Skeletal muscle cell (primary cell): Measurements from ENCODE around the gene KMT5B.

Source experiments
- DNase-seq: peaks from one replicate; pipeline ENCODE4 v3.0.0-alpha.2; 2010; ENCODE audit warnings: low read depth
- H3K4me3 ChIP-seq: 2 replicates; pipeline ENCODE4 v1.5.1; 2011; ENCODE audit warnings: low read depth, mild to moderate bottlenecking, control low read depth, low read length, moderate library complexity

KMT5B gene

GRCh38 chr11:68191661-68192579 is 21.2 kb downstream of the KMT5B start:
- no peak overlapping the region for H3K4me3 ChIP-seq
- no peak for DNase-seq

DNA sequence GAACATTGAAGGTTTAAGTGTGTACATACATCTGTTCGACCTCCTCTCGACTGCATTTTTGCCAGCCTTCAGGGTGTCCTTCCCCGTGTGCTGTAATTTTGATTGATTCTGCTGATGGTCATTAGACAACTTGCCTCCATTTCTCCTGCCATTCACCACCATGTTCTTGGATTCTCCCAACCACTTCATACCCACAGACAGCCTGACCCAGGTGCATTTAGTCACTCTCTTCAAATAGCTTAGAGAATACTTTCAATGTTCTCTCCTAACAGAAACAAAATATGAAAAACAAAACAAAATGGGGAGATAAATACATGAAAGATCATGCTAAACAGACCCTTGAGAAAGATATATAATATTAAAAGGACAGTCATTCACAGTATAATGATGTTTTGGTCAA is 23.2 kb downstream of the KMT5B start:
- H3K4me3 ChIP-seq, result no peak overlapping the region
- DNase-seq, result no peak

- DNase-seq, result no peak
- no peak overlapping the region for H3K4me3 ChIP-seq
Measured at GRCh38 chr11:68189082-68189481, 24.0 kb downstream of the KMT5B start.

DNA sequence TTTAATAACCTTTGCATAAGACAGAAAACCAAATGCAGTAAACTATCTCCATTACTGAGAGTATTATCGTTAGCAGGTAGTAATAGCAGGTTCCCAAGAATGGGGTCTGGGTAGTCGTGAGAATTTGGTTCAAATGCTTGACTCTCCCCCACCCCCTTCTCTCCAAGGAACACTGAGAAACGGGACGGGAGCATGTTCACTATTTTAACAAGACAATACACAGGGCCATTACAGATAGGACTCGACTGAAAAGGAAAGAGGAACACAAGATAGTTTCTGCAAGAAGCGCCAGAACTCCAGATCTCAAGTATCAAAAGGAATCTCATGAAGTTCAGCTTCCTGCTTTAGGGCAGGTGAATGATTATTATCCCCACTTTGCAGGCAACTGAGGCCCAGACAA is 27.0 kb downstream of the KMT5B start:
- no peak overlapping the region for H3K4me3 ChIP-seq
- DNase-seq, result no peak

DNA sequence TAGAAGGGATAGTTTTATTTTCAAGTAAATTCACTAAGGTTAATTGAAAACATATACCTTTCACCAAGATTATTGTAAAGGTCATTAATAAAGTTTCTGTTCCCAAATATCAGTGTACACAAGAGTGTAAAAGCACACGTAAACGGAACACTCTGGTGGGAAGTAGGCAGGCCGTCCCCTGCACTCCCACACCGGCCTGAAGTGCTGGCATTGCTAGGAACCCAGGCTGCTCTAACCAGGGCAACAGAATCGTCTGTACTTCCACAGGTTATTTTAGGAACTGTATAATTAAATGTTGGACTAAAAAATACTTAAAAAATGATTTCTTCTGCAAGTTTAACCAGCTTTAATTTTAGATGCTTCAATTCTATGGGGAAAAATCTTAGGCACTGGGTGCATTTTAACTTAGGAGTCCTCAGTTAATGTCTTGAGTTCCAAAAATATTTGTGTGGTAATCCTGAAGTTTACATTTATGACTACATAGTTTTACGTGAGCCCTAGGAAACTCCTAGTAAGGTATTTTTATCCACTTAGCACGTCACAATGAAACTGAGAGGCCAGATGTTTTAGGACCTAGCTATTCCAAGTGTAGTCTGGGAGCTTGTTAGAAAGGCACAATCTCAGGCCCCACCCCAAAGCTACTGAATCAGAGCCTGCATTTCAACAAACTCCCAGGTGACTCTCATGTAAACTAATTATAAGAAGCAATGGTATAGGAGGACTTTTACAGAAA is 31.2 kb downstream of the KMT5B start:
- no peak overlapping the region for H3K4me3 ChIP-seq
- no peak for DNase-seq

DNA sequence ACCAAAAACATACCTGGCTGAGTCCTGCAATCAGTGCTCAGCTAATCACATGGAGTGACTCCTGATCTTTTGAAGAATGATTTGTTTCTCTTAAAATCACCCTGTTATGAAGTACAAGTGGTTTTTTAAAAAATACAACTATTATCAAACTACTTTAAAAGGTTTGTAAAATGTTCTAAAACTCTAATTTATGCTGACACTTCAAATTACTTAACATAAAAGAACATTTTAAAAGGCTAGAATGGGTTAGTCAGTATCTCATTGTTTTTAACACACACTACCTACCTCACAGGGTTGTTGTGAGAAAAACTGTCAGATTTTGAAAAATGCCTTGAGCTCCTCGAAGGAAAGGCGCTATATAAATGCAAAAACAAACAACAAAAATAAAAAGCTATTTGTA is 33.2 kb downstream of the KMT5B start:
- DNase-seq, result no peak
- H3K4me3 ChIP-seq, result no peak overlapping the region

DNA sequence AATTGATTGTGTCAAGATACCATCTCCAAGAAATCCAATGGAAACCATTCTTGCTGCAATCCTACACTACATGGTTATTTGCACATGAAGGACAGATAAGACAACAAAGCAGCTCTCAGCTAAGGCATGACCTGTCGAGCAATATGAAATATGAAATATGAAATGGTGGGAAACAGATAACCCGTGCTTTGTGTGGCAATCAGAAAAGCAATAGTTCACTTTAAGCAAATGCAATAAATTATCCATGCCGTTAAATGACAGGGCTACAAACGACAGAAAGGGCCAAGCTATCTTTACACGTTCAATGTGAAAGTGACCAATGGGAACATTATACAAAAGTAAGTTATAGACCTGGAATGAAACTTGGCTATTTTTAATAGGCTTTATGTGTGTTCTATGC is 35.2 kb downstream of the KMT5B start:
- DNase-seq, result no peak

GRCh38 chr11:68173926-68174325 is 39.2 kb downstream of the KMT5B start:
- no peak overlapping the region for H3K4me3 ChIP-seq
- no peak for DNase-seq

More for the DNA sequence above, 35.2 kb downstream of the KMT5B start:
- H3K4me3 ChIP-seq, result no peak overlapping the region

- no peak for DNase-seq
- no peak overlapping the region for H3K4me3 ChIP-seq
Measured at GRCh38 chr11:68169442-68169841, 43.7 kb downstream of the KMT5B start.

DNA sequence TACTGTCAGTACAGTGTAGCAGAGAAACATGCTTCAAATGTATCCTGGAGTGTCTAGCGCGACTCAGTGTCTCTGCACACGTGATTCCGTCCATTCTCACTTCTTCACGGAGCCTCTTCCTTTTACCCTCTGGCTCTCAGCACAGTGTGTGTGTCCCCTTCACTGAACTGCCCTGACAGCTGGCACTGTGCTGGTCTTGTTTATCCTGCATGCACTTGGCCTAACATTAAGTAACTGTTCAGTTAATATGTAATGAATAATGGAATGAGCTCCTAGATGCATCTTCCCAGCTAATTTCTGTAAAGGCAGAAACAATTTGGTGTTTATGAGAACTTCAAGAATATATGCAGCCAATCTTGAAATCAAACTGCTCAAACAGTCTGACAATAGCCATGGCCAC is 44.4 kb downstream of the KMT5B start:
- DNase-seq, result no peak

DNA sequence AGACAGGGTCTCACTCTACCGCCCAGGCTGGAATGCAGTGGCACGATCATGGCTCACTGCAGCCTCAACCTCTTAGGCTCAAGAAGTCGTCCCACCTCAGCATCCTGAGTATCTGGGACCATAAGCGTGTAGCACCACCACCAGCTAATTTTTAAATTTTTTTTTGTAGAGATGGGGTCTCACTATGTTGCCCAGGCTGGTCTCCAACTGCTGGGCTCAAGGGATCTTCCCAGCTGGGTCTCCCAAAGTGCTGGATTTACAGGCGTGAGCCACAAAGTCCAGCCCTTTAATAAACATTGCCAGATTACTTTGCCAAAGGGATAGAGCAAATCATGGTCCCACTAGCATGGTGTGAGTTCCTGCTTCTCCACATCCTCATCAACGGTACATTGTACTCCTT is 45.6 kb downstream of the KMT5B start:
- DNase-seq, result no peak
- H3K4me3 ChIP-seq, result no peak overlapping the region

More for the DNA sequence above, 44.4 kb downstream of the KMT5B start:
- H3K4me3 ChIP-seq, result no peak overlapping the region

DNA sequence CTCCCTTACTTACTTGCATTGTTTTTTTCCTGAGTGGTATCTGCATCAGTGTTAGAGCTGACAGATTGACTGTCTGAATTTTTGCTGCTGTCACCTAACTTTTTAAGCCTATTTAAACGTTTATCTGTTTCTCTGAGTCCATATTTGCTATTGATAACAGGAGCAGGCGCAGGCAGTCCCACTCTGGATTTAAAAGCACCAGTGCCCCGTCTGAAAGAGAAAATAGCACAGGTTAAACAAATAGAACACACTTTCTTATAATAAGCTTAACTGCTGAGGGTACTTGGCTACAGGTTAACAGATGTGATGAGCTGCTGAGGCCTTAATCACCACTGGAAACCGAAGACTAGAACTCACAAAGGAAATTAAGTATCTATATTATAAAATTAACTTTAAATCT is 46.1 kb downstream of the KMT5B start:
- DNase-seq, result no peak
- H3K4me3 ChIP-seq, result no peak overlapping the region

DNA sequence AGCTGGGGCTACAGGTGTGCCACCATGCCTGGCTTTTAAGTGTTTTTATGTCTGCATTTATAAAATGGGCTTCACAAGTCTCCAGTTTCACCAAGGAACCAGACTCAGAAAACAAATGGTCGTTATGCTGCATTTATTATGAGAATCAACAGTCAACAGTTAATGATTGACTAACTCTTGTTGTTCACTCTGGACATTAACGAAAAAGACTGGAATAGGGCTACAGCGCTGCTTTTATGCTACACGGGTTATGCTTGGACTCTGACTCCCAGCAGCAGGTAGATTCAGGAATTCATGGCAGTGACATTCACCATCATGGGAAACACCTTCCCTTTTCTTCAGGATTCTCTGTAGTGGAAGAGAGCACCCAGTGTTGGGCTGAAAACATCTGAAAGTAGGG is 47.5 kb downstream of the KMT5B start:
- no peak for DNase-seq
- no peak overlapping the region for H3K4me3 ChIP-seq

DNA sequence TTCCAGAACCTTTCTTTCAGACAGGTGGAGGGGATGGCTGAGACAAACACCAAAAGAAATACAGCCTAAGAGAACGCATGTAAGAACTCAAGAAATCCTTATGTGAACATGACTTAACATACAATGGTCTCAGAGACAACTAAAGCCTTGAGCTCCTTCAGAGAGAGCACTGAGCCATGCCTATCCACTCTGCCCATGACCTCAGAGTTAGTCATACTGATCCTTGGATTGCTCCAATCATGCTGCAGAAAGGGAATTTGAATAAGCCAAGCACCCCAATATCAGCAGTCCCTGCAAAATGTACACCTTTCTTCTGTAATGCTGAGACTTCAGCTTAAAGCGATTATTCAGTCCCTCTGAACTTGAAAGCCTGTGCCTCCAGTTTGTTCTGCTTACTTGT is 48.7 kb downstream of the KMT5B start:
- no peak for DNase-seq

GRCh38 chr11:68163691-68164090 is 49.4 kb downstream of the KMT5B start:
- no peak for DNase-seq
- no peak overlapping the region for H3K4me3 ChIP-seq

More for the DNA sequence above, 48.7 kb downstream of the KMT5B start:
- no peak overlapping the region for H3K4me3 ChIP-seq

- DNase-seq, result no peak
Measured at GRCh38 chr11:68160100-68160695, 52.9 kb downstream of the KMT5B start.

DNA sequence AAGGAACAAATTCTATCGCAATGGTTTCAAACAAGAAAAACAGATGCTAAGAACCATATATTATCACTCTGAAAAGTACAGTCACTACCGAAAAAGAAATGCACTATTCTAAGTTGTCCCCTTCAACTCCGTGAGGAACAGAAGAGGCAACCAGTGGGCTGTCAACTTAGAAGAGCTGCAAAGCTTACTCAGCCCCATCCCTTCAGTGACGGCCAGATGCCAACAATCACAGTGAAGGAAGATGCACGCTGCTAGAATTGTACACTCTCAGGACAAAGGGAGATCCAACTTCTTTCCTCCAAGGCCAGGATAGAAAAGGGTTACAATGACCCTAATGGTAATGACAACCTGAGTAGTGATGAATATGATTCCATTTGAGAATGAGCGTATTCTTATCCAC is 53.4 kb downstream of the KMT5B start:
- no peak overlapping the region for H3K4me3 ChIP-seq

More at GRCh38 chr11:68160100-68160695, 52.9 kb downstream of the KMT5B start:
- no peak overlapping the region for H3K4me3 ChIP-seq

DNA sequence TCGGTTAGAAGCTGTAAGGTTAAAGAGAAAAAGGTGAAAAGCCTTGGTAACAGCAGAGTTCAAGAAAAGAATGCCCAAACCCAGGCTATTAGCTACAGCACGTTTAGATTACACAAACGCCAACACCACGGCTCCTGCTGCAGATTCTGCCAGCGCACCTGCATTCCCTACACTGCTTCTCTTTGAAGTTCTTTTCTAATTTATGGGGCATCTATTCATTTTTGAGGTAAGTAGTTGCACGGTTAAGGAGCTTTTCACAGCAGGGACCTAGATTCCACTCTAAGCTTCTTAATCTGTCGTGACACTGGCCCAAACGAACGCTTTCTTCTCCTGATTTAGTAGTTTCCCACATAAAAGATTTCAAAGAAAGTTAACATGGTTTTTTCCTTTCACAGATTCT is 53.9 kb downstream of the KMT5B start:
- no peak overlapping the region for H3K4me3 ChIP-seq
- no peak for DNase-seq

More for the DNA sequence above, 53.4 kb downstream of the KMT5B start:
- DNase-seq, result no peak

DNA sequence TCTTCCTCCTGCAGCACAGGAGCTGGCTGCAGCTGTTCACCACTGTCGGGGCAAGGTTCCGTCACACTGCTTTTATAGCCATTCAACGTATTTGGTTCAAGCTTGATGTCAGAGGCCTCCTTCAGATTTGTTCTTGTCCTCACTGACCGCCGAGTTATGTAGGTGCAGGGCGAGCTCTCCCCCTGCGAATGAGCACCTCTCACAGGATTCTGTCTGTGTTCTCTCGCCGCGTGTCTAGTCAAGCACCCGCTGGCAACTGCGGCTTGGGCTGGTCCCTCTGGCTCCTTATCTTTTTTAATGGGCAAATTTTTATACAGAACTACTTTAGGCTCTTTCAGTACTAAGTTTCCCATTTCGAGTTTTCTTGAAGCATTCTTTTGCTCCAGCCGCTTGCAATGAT is 54.5 kb downstream of the KMT5B start:
- H3K4me3 ChIP-seq, result no peak overlapping the region
- no peak for DNase-seq

GRCh38 chr11:68153742-68154141 is 59.4 kb downstream of the KMT5B start:
- no peak for DNase-seq
- no peak overlapping the region for H3K4me3 ChIP-seq
